Measurements from ENCODE around the gene HJURP.

The HJURP gene

GRCh38 chr2:233871432-233871831 lies 17.1 kb upstream of the HJURP start:
- no peak for TF ChIP-seq CTCF (IDR thresholded peaks at IDR 0.05; ENCODE audit: borderline replicate concordance, control extremely low read depth, extremely low read depth, insufficient read depth, missing control alignments)
- DNase-seq (ENCODE audit: low spot score) = no peak
- in situ Hi-C loops (cut with MboI; ENCODE audit: low sequenced_read_pairs, unreplicated experiment) = no loop called here

- in situ Hi-C loops (cut with MboI; ENCODE audit: low sequenced_read_pairs, unreplicated experiment) = no loop called here
- no peak for TF ChIP-seq CTCF (IDR thresholded peaks at IDR 0.05; ENCODE audit: borderline replicate concordance, control extremely low read depth, extremely low read depth, insufficient read depth, missing control alignments)
- DNase-seq (ENCODE audit: low spot score) = peak; percentile 91
These were observed 13.7 kb upstream of the HJURP start, which contains the start of gene MSL3B for GRCh38 chr2:233867993-233868532. Gene MSL3B (minus strand): TSS chr2:233868386.

- no peak for TF ChIP-seq CTCF (IDR thresholded peaks at IDR 0.05; ENCODE audit: borderline replicate concordance, control extremely low read depth, extremely low read depth, insufficient read depth, missing control alignments)
- in situ Hi-C loops (cut with MboI; ENCODE audit: low sequenced_read_pairs, unreplicated experiment) = no loop called here
- DNase-seq (ENCODE audit: low spot score) = no peak
These were observed 12.1 kb upstream of the HJURP start for GRCh38 chr2:233866479-233866878.

GRCh38 chr2:233865838-233866237 lies 11.5 kb upstream of the HJURP start:
- in situ Hi-C loops (cut with MboI; ENCODE audit: low sequenced_read_pairs, unreplicated experiment) = no loop called here
- DNase-seq (ENCODE audit: low spot score) = no peak
- no peak for TF ChIP-seq CTCF (IDR thresholded peaks at IDR 0.05; ENCODE audit: borderline replicate concordance, control extremely low read depth, extremely low read depth, insufficient read depth, missing control alignments)

- DNase-seq (ENCODE audit: low spot score) = no peak
- in situ Hi-C loops (cut with MboI; ENCODE audit: low sequenced_read_pairs, unreplicated experiment) = no loop called here
- TF ChIP-seq CTCF (IDR thresholded peaks at IDR 0.05; ENCODE audit: borderline replicate concordance, control extremely low read depth, extremely low read depth, insufficient read depth, missing control alignments) = no peak
These were observed 8.0 kb upstream of the HJURP start for GRCh38 chr2:233862261-233862768.

- in situ Hi-C loops (cut with MboI; ENCODE audit: low sequenced_read_pairs, unreplicated experiment) = no loop called here
- TF ChIP-seq CTCF (IDR thresholded peaks at IDR 0.05; ENCODE audit: borderline replicate concordance, control extremely low read depth, extremely low read depth, insufficient read depth, missing control alignments) = no peak
- no peak for DNase-seq (ENCODE audit: low spot score)
These were observed 4.0 kb upstream of the HJURP start for GRCh38 chr2:233858331-233858730.

Data from GM13976 (cell line).